H9 (cell line): ENCODE measurements around the gene TMEM163. TPM values are rescaled to one million over a fixed set of nuclear protein-coding genes. Genes with fewer than 3 reads are reported as not detected.

Experiments
- DNase-seq: peaks from one replicate; pipeline ENCODE4 v3.0.0-alpha.2; 2017
- H2AFZ ChIP-seq: one replicate; pipeline ENCODE4 v1.6.1; 2013; ENCODE audit warnings: mild to moderate bottlenecking, low read length, control low read depth, moderate library complexity
- H2AK5ac ChIP-seq: 2 replicates; pipeline ENCODE4 v1.6.1; 2013; ENCODE audit warnings: low read length, control low read depth, mixed read lengths; ENCODE audit not compliant: insufficient read length
- H2BK120ac ChIP-seq: one replicate; pipeline ENCODE4 v1.6.1; 2013; ENCODE audit warnings: low read depth, mild to moderate bottlenecking, low read length, control low read depth, inconsistent platforms; ENCODE audit not compliant: poor library complexity, severe bottlenecking
- H2BK12ac ChIP-seq: 2 replicates; pipeline ENCODE4 v1.6.1; 2013; ENCODE audit warnings: low read length, control low read depth, mixed read lengths, low read depth; ENCODE audit not compliant: insufficient read length
- H2BK15ac ChIP-seq: 2 replicates; pipeline ENCODE4 v1.6.1; 2013; ENCODE audit warnings: low read depth, low read length, control low read depth
- H2BK20ac ChIP-seq: one replicate; pipeline ENCODE4 v1.6.1; 2013; ENCODE audit warnings: low read depth, mild to moderate bottlenecking, low read length, control low read depth, inconsistent platforms; ENCODE audit not compliant: poor library complexity, severe bottlenecking
- H2BK5ac ChIP-seq: 2 replicates; pipeline ENCODE4 v1.6.1; 2013; ENCODE audit warnings: low read length, control low read depth, mixed read lengths; ENCODE audit not compliant: insufficient read length
- H3K14ac ChIP-seq: 2 replicates; pipeline ENCODE4 v1.6.1; 2013; ENCODE audit warnings: low read length, control low read depth; ENCODE audit not compliant: insufficient read depth
- H3K18ac ChIP-seq: 2 replicates; pipeline ENCODE4 v1.6.1; 2013; ENCODE audit warnings: low read depth, mild to moderate bottlenecking, mixed read lengths, low read length, control low read depth; ENCODE audit not compliant: insufficient read length
- H3K23ac ChIP-seq: 2 replicates; pipeline ENCODE4 v1.6.1; 2013; ENCODE audit warnings: low read length, control low read depth, mixed read lengths, low read depth; ENCODE audit not compliant: insufficient read length
- H3K23me2 ChIP-seq: 2 replicates; pipeline ENCODE4 v1.6.1; 2013; ENCODE audit warnings: low read depth, mild to moderate bottlenecking, mixed read lengths, low read length, control low read depth; ENCODE audit not compliant: insufficient read length, poor library complexity, severe bottlenecking
- H3K27ac ChIP-seq: 2 replicates; pipeline ENCODE4 v1.5.1; 2013; ENCODE audit warnings: low read length, control low read depth, mixed read lengths, low read depth; ENCODE audit not compliant: insufficient read length
- H3K27me3 ChIP-seq: 2 replicates; pipeline ENCODE4 v1.6.1; 2013; ENCODE audit warnings: low read length, control low read depth, inconsistent platforms; ENCODE audit not compliant: insufficient read depth
- H3K4ac ChIP-seq: 2 replicates; pipeline ENCODE4 v1.6.1; 2013; ENCODE audit warnings: low read depth, mild to moderate bottlenecking, control low read depth, inconsistent platforms, low read length, moderate library complexity
- H3K4me1 ChIP-seq: 2 replicates; pipeline ENCODE4 v1.6.1; 2013; ENCODE audit warnings: low read length, control low read depth, inconsistent platforms; ENCODE audit not compliant: insufficient read depth
- H3K4me2 ChIP-seq: 2 replicates; pipeline ENCODE4 v1.6.1; 2013; ENCODE audit warnings: low read length, control low read depth, mixed read lengths; ENCODE audit not compliant: insufficient read length, insufficient read depth
- H3K56ac ChIP-seq: 2 replicates; pipeline ENCODE4 v1.6.1; 2013; ENCODE audit warnings: low read depth, mild to moderate bottlenecking, mixed read lengths, low read length, control low read depth; ENCODE audit not compliant: insufficient read length
- H3K79me1 ChIP-seq: 2 replicates; pipeline ENCODE4 v1.6.1; 2013; ENCODE audit warnings: low read depth, mild to moderate bottlenecking, moderate library complexity, low read length, control low read depth, inconsistent platforms; ENCODE audit not compliant: insufficient read depth, poor library complexity, severe bottlenecking
- H3K79me2 ChIP-seq: 2 replicates; pipeline ENCODE4 v1.6.1; 2013; ENCODE audit warnings: low read length, control low read depth, inconsistent platforms; ENCODE audit not compliant: insufficient read depth
- H3K9ac ChIP-seq: 2 replicates; pipeline ENCODE4 v1.6.1; 2013; ENCODE audit warnings: low read length, control low read depth, mixed read lengths; ENCODE audit not compliant: insufficient read length; ENCODE audit errors: extremely low read depth
- H3K9me3 ChIP-seq: one replicate; pipeline ENCODE4 v1.6.1; 2013; ENCODE audit warnings: low read depth, low read length, inconsistent platforms; ENCODE audit not compliant: control insufficient read depth
- H3T11ph ChIP-seq: one replicate; pipeline ENCODE4 v1.6.1; 2013; ENCODE audit warnings: mild to moderate bottlenecking, low read length, control low read depth, inconsistent platforms
- H4K20me1 ChIP-seq: one replicate; pipeline ENCODE4 v1.6.1; 2013; ENCODE audit not compliant: control insufficient read depth, insufficient read length, insufficient read depth
- H4K5ac ChIP-seq: 2 replicates; pipeline ENCODE4 v1.6.1; 2013; ENCODE audit warnings: low read depth, mild to moderate bottlenecking, mixed read lengths, low read length, control low read depth; ENCODE audit not compliant: insufficient read length
- H4K8ac ChIP-seq: replicated peaks from 2 replicates; pipeline ENCODE4 v1.6.1; 2013; ENCODE audit warnings: low read length, control low read depth, mixed read lengths, low read depth; ENCODE audit not compliant: insufficient read length
- H4K91ac ChIP-seq: 2 replicates; pipeline ENCODE4 v1.6.1; 2013; ENCODE audit warnings: low read depth, mild to moderate bottlenecking, moderate library complexity, mixed read lengths, low read length, control low read depth; ENCODE audit not compliant: insufficient read length
- H3K27ac Mint-ChIP-seq, 3 experiments: 2 replicates in 2 of 3; 3 replicates in 1 of 3; pipeline ENCODE4 v1.8.0; 2020 to 2021; ENCODE audit warnings: mixed read lengths in 3 of 3, mild to moderate bottlenecking in 1 of 3, moderate library complexity in 1 of 3
- H3K27me3 Mint-ChIP-seq: 2 replicates; pipeline ENCODE4 v1.8.0; 2021; ENCODE audit warnings: low read depth, mild to moderate bottlenecking, moderate library complexity, mixed read lengths
- H3K36me3 Mint-ChIP-seq, 3 experiments: 2 replicates in 2 of 3; 3 replicates in 1 of 3; pipeline ENCODE4 v1.8.0; 2020 to 2021; ENCODE audit warnings: low read depth in 3 of 3, mixed read lengths in 3 of 3; ENCODE audit not compliant: insufficient read depth in 1 of 3
- H3K4me1 Mint-ChIP-seq, 2 experiments: 2 replicates each; pipeline ENCODE4 v1.8.0; 2020; ENCODE audit warnings: mixed read lengths in 2 of 2
- H3K4me3 Mint-ChIP-seq, 2 experiments: 2 replicates in 1 of 2; 3 replicates in 1 of 2; pipeline ENCODE4 v1.8.0; 2020 to 2021; ENCODE audit warnings: mild to moderate bottlenecking in 2 of 2, mixed read lengths in 2 of 2, moderate library complexity in 1 of 2
- H3K9me3 Mint-ChIP-seq, 2 experiments: 2 replicates in 1 of 2; 3 replicates in 1 of 2; pipeline ENCODE4 v1.8.0; 2020; ENCODE audit warnings: mild to moderate bottlenecking in 2 of 2, mixed read lengths in 2 of 2, moderate library complexity in 1 of 2
- WGBS: extraction: QIAGEN DNeasy Blood & Tissue Kit; methylation state at CpG from one replicate; pipeline ENCODE4 v1.1.7; 2013; ENCODE audit warnings: missing lambda C conversion rate, low lambda C conversion rate, mixed read lengths; ENCODE audit not compliant: insufficient read length; ENCODE audit errors: extremely low coverage; 5-methylcytosine and 5-hydroxymethylcytosine counted together
- total RNA-seq: library from RNA; stranded (reverse); gene quantifications from 2 replicates; pipeline ENCODE4 v1.2.1, GENCODE V29; 2021
- TF ChIP-seq, protein P1 (sequence below): fragments of 200-600 bp; sonication (generic); conservative IDR thresholded peaks from 3 replicates; pipeline ENCODE4 v1.8.0; 2021; ENCODE audit warnings: antibody characterized with exemption, mild to moderate bottlenecking

The TMEM163 gene
- total RNA-seq, 1 experiment from 2014 or later, result 0.39 TPM

DNA sequence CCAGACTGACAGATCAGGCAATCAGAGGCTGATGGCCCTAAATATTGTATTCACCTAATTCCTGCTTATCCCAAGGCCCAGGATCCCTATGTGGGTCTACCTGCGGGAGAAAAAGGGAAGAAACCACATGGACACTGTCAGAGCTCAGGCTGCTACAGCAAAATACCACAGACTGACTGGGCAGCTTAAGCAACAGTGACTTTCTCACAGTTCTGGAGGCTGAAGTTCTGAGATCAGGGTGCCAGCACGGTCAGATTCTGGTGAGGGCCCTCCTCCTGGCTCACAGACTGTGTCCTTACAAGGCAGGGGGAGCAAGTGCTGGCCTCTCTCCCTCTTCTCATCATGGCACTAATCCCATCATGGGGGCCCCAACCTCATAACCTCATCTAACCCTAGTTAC, 181.7 kb downstream of the TMEM163 start:
- no CpG with 5 or more reads among the region's 2 CpGs for WGBS
- Histone ChIP-seq H3K4me2 (no peak overlapping the region), H3K23me2 (no peaks in the 10 kb centered on the region), H3K23ac (no peak overlapping the region), H3K56ac (no peak overlapping the region), H3K79me1 (no peaks in the 10 kb centered on the region), H4K20me1 (no peaks in the 10 kb centered on the region), H3K27ac (no peak overlapping the region), H2AK5ac (no peak overlapping the region), H3K4me1 (no peaks in the 10 kb centered on the region), H2BK5ac (no peak overlapping the region), H2BK15ac (no peak overlapping the region), H2BK20ac (no peak overlapping the region), H3T11ph (no peak overlapping the region), H3K9ac (no peak overlapping the region), H3K9me3 (no peaks in the 10 kb centered on the region), H2BK12ac (no peak overlapping the region), H4K8ac (no peak overlapping the region), H3K18ac (no peak overlapping the region), H3K79me2 (no peaks in the 10 kb centered on the region), H3K4ac (no peak overlapping the region), H4K5ac (no peak overlapping the region), H3K27me3 (no peaks in the 10 kb centered on the region; the same call in 1 of the 2 replicates), H2AFZ (no peak overlapping the region), H4K91ac (no peak overlapping the region), H2BK120ac (no peak overlapping the region), H3K14ac (no peak overlapping the region)
- Mint-ChIP-seq H3K36me3 (no peaks in the 10 kb centered on the region), H3K9me3 (no peaks in the 10 kb centered on the region), H3K27ac (no peak overlapping the region), H3K4me1 (peaks cover 8 to 22% of the 10 kb centered on the region in 2 experiments), H3K4me3 (no peak overlapping the region), H3K27me3 (no peaks in the 10 kb centered on the region; the same call in 1 of the 2 replicates)
- no peak for DNase-seq
- TF ChIP-seq, protein P1, sequence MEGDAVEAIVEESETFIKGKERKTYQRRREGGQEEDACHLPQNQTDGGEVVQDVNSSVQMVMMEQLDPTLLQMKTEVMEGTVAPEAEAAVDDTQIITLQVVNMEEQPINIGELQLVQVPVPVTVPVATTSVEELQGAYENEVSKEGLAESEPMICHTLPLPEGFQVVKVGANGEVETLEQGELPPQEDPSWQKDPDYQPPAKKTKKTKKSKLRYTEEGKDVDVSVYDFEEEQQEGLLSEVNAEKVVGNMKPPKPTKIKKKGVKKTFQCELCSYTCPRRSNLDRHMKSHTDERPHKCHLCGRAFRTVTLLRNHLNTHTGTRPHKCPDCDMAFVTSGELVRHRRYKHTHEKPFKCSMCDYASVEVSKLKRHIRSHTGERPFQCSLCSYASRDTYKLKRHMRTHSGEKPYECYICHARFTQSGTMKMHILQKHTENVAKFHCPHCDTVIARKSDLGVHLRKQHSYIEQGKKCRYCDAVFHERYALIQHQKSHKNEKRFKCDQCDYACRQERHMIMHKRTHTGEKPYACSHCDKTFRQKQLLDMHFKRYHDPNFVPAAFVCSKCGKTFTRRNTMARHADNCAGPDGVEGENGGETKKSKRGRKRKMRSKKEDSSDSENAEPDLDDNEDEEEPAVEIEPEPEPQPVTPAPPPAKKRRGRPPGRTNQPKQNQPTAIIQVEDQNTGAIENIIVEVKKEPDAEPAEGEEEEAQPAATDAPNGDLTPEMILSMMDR, result no peak
